CD4-positive, alpha-beta T cell treated with Interferon gamma for 1 hour (primary cell): ENCODE measurements around the gene MRAP2.
"Not testable (repeated sequence)": the region's sequence is repeated elsewhere in the genome, so short reads cannot be mapped to it uniquely, and the experiment has no call there.

Experiments
- DNase-seq: peaks from one replicate; pipeline ENCODE4 v3.0.0-alpha.2; 2020

MRAP2 gene

GRCh38 chr6:84035484-84035883 lies 1.9 kb downstream of the MRAP2 start:
- DNase-seq, result no peak

- DNase-seq, result no peak
Observed at GRCh38 chr6:84037425-84038089, 4.0 kb downstream of the MRAP2 start.

- DNase-seq, result no peak
Observed at GRCh38 chr6:84042603-84043002, 9.0 kb downstream of the MRAP2 start.

GRCh38 chr6:84043555-84043954 lies 10.0 kb downstream of the MRAP2 start:
- DNase-seq, result no peak

GRCh38 chr6:84046755-84047154 lies 13.2 kb downstream of the MRAP2 start:
- no peak for DNase-seq

GRCh38 chr6:84048588-84048987 lies 15.0 kb downstream of the MRAP2 start:
- no peak for DNase-seq

- no peak for DNase-seq
Observed at GRCh38 chr6:84050408-84050807, 16.8 kb downstream of the MRAP2 start.

- no peak for DNase-seq
Observed at GRCh38 chr6:84052204-84052882, 18.8 kb downstream of the MRAP2 start.

- no peak for DNase-seq
Observed at GRCh38 chr6:84052883-84053241, 19.3 kb downstream of the MRAP2 start.

GRCh38 chr6:84055647-84056046 lies 22.1 kb downstream of the MRAP2 start:
- DNase-seq, result no peak

- no peak for DNase-seq
Observed at GRCh38 chr6:84057908-84058307, 24.3 kb downstream of the MRAP2 start.

- DNase-seq, result no peak
Observed at GRCh38 chr6:84059082-84059481, 25.5 kb downstream of the MRAP2 start.

GRCh38 chr6:84061174-84061573 lies 27.6 kb downstream of the MRAP2 start:
- no peak for DNase-seq

GRCh38 chr6:84061613-84062398 lies 28.2 kb downstream of the MRAP2 start:
- DNase-seq, result no peak

GRCh38 chr6:84062519-84063154 lies 29.1 kb downstream of the MRAP2 start:
- DNase-seq, result no peak

- DNase-seq, result no peak
Observed at GRCh38 chr6:84065693-84066290, 32.2 kb downstream of the MRAP2 start.

- no peak for DNase-seq
Observed at GRCh38 chr6:84066536-84066935, 33.0 kb downstream of the MRAP2 start.

GRCh38 chr6:84068873-84069272 lies 35.3 kb downstream of the MRAP2 start:
- DNase-seq, result not testable (repeated sequence)

GRCh38 chr6:84072442-84072997 lies 38.9 kb downstream of the MRAP2 start:
- no peak for DNase-seq

- no peak for DNase-seq
Observed at GRCh38 chr6:84074988-84075781, 41.6 kb downstream of the MRAP2 start.

GRCh38 chr6:84077645-84078044 lies 44.1 kb downstream of the MRAP2 start:
- no peak for DNase-seq

- no peak for DNase-seq
Observed at GRCh38 chr6:84078335-84078734, 44.8 kb downstream of the MRAP2 start.
